DMS153 (cell line): ENCODE results near the gene IFNG-AS1.
A peak's percentile ranks its signal among the peaks of the same experiment; 100 is the strongest.

Source experiments
- DNase-seq: peaks from one replicate; lab custom pipeline; 2025; lab: John Stamatoyannopoulos, UW

IFNG-AS1 gene

DNA sequence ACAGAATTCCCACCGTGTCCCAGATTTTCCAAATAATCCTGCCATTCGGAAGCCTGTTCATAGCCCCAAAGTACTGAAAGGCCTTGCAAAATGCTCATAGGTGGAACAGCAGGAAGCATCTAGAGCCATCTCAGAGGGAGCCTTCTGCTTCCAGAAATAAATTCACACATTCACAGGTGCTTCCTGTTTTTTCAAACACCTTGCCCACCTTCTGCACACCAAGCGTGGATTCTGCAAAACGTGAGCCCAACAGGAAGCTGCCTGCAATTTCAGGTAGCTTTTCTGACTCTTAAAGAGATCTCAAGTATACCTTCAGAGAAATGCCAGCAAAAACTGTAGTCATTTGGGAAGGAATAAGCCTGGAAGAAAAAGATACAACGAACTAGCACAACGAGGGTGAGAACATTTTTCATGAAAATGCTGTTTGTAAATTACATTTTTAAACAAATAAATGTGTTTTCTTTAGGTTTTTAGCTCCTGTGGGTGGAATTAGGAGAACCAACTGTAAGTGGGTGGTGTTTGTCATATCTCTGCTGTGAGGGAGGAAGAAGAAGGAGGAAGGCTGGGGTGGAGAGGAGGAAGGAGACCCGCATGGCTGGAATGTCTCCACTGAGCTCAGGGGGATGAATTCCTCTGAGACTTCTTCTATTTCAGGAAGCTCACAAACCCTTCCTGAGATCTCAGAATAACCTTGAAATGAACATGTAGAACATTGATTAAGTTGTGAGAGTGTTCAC is at the start of gene IFNG-AS1:
Gene IFNG-AS1 (plus strand): TSS at position 264 of the 737 bp plus-strand sequence.
- DNase-seq: no peak

DNA sequence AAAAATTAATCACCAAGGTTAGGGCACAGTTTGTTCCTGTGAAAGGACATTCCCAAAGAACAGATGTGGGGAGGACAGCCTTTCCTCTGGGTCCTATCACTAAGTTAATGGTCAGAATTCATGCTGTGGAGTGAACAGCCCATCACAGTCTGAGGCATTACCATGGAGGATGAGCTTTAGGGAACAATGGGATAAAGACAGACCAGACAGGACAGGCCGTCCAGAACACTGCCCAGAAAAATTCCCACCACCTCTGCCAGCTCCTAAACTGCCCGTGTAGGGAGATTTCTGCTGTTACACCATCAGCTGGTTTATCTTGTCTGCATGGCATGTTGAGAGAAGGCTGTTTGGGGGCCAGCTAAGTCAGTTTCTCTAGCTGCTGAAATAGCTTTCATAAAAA is 49.6 kb upstream of the IFNG-AS1 start:
- DNase-seq: no peak

DNA sequence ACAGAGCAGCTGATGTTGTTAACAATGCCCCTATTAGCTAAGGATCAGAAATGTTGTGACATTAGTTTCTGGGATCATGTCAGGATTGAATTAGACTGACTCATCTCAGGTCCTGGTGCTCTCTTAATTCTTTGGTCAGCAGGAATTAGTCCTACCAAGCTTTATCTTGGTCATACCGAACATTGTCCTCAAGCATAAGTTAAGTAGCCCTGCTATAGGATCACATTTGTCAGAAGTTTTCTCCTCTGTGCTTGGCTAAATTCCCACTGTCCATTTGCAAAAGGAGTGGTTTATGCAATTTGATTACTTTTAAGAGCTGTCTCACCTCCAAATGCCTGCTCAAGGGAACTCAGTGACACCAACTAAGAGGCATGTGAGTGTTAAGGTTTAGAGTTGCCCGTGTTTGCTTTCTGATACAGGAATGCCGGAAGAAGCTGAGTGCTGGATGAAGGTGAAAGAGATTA is 48.4 kb upstream of the IFNG-AS1 start:
- DNase-seq: no peak

DNA sequence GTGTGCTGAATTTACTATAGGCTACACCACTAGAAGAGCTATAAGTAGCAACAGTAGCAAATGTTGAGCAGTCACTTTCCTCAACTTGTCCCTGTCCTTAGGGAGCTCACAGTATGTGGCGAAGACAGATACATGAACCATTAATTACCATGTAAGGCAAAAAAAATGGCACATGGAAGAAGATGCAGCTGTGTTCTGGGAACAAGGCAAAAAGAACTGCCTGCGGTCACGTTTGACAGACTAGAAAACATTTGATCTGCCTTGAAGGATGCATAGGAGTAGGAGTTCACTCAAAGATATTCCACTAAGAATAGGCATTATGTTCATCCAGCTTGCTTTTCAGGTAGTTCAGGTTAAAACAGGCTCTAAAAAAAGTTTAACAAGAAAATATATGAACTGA is 46.5 kb upstream of the IFNG-AS1 start:
- DNase-seq: no peak

DNA sequence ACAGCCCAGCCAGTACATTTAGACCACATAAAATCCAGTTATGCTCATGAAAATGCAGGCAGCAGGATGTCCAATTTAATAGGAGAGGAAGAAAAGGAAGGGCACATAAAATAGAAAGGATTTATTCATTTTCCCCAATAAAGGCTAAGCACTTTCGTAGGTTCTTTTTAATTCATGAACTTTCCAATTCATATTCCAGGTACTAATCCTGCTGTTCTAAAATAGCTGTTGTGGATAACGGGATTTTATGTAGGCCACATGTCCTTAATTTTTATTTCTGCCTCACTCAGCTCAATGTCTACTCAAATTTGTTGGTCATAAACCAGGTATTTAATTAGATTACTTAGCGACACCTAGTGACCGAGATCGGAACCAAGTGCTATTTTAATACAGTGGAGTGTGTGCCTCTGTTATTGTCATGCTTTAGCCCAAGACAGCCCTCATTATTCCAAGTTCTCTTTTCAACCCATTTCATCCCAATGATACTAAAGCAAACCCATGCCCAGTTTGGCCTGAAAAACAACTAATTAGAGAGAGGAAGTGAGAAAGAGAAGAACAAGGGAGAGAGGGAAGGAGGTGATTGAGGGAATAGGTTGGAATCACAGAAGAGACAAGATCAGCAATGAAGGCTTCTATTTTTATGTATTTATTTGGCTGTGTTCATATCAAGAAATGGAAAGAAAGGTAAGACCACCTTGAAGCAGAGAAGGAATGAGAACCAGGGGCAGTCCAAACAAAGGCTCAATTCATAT is 45.9 kb upstream of the IFNG-AS1 start:
- DNase-seq: peak; percentile 42

DNA sequence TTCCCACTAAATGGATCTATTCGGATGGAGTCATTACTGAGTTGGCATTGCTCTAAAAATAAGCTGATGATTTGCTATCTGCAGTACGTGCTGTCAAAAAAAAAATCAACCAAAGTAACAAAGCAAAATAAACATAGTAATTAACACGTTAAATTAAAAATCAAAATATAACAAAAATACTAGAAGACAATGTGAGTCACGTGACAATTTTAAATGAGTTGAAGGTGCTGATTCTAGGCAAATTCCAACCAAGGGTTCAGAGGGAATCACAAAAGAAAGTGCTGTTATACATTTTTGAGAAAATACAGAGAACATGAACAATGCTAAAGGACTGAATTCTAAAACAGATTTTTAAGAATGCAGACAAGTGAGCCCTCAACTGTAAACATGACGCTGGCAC is 45.2 kb upstream of the IFNG-AS1 start:
- no peak for DNase-seq

DNA sequence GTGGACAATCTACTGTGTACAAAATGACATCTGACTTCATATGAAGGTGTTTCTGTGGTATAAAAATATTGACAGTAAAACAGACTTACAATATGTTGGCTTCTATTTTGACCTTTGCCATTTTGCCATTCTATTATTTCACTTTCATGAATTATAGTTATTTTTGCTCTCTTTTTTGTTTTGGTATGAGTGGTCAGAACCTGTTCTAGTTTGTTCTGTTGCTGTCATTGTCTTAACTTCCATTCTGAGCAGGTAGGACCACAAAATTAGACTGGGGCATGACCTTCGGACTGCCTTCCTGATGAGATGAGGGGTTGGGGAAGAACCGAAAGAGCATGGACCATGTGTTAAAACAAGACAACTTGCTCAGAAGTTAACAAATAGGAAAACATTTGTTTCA is 36.5 kb upstream of the IFNG-AS1 start:
- DNase-seq: no peak

DNA sequence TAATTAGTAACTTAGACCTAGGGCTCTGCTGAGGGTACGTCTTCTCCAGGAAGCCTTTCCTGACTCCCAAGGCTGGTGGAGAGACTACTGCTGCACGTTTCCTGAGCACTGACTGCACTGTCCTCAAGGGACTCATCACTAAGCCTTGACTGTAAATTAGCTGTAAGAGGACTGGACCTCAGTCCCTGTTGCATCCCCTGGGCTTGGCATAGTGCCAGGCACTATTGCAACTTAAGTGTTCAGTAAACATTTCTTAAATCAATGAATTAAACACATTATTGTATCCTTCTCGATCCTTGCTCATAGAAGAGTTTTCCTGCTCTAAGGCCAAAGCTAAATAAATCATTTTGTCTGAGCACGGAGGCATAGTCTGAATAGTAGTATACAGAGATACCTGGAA is 31.9 kb upstream of the IFNG-AS1 start:
- peak; percentile 86 for DNase-seq

DNA sequence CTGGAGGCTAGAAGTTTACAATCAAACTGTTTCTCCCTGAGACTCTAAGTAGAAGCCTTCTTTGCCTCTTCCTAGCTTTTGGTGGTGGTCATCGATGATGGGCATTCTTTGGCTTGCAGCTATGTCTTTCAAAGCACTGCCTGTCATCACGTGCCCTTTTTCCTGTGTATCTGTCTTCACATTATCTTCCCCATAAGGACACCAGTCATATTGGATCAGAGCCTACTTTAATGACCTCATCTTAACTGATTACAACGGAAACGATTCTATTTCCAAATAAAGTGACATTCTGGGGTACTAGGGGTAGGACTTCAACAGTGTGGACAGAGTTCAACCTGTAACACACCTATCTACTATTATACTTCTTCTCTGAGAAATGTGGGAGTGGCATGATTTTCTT is 31.1 kb upstream of the IFNG-AS1 start:
- DNase-seq: no peak

DNA sequence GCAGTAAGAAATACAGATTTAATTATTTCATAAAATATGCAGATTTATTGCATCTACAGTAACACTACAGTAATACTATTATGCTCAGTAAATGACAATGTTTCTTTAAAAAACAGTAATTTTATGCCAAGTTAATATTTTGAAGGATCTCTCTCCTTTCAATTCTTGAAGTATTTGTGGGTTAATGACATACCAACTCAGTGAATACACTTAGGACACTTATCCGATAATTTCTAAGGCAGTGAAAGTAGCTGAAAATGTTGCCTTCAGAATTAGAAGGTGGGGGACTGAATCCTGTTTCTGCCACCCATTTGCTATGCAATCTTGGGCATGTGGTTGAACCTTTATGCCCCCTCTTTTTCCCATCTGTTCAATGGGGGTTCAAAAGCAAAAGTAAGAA is 24.8 kb upstream of the IFNG-AS1 start:
- no peak for DNase-seq

DNA sequence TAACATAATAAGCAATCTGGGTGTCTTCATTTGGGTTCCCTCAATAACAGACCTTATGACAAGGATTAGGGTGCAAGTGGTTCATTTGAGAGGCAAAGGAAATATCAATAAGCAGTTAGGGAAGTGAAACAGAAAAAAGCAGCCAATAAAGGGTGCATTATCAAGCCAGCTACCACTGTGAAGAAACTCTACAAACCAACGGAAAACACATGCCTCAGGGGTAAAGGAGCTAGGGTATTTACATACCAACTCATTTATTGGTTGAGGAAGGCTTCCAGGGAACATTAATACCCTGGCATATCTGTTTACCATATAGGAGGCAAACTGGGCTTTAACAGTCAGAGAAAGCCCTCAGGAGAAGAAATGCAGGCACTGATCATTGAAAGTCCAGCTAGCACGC is 22.7 kb upstream of the IFNG-AS1 start:
- DNase-seq: no peak

DNA sequence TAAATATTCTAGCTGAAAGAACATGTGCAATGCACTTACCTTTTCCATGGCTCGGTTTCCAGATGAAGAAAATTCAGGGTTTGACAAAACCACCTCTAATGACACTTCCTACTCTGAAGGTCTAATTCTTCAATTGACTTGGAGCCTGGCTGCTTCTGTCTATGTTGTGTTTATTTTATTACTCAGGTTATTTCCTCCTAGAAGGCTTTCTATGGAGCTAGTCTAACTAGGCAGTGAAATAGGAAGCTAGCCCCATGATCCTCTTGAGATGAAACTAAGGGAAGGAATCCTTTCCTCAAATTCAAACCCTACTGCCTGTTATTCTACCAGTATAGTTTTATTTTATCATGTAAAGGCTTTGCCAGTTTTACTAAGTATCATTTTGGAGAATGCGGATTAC is 20.9 kb upstream of the IFNG-AS1 start:
- peak; percentile 37 for DNase-seq

DNA sequence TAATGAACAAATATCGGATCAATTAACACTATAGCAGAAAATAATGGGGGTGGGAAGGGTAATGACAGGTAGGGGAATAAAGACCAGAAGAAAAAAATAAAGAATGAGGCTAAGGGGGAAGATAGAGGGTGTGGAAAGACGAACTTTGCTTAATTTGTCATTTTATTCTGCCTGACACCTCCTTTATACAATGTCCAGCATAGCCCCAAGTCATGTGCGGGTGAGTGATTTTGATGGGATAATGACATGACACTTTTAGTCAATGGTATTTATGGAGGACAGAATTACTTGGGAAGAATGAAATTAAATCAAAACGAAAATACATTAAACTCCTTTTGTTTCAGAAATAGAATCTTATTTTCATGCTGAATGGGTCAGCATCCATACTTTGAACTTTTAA is 20.5 kb upstream of the IFNG-AS1 start:
- DNase-seq: no peak

DNA sequence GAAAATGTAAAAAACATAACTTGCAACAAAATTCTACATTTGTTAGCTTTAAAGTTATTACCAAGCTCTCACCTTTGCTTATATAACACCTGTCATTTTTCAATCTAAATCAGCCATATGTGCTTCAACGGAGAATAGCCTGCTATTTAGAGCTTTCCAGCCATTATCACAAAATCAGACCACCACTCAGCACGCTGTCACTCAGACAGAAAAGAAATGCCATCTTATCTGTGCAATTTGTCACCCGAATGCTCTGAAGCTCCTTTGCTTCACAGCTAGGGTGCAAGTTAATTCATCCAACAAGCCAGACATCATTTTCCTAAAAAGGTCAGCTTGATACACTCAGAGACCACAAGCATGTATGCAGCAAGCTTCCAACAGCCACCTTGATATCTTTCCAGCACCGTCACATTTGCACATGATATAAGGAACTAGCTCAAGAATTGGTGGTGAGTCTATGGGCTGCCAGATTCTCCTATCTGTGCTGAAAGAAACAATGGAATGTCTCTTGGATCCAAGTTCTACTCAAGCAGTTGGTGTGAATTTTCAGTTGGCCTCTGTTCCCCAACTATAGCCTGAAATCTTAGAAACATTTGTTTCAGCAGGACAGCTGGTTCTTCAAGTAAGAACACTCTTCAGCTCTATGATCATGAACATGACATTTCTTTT is 20.0 kb upstream of the IFNG-AS1 start:
- no peak for DNase-seq

DNA sequence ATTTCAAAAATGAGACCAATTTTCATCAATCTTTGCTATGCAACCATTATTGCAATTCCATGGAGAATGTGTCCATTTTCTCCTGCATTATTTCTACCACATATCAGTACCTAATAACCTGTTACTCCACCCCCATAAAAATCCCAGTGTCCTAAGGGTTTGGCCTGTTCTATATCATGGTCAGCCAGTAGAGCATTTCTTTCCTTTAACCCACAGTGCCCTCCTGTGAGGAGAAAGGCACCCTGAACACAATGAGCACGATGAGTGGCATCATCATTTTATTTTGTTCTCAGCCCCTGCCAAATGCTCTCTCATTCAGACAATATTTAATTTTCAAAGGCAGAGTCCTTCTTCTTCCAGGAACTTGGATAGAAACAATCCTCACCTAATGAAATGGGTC is 11.6 kb upstream of the IFNG-AS1 start:
- DNase-seq: no peak

DNA sequence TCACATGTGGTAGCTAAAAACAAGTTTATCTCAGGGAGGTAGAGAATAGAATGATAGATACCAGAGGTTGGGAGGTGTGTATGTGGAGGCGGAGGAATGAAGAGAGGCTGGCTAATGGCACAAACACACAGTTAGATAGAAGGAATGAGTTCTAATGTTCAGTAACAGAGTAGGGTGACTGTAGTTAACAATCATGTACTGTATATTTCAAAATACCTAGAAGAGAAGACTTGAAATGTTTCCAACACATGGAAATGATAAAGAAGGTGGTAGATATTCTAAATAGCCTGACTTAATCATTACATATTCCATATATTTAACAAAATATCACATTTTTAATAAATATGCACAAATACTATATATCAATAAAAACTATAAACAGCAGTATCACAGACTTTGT is 8.9 kb upstream of the IFNG-AS1 start:
- DNase-seq: no peak

DNA sequence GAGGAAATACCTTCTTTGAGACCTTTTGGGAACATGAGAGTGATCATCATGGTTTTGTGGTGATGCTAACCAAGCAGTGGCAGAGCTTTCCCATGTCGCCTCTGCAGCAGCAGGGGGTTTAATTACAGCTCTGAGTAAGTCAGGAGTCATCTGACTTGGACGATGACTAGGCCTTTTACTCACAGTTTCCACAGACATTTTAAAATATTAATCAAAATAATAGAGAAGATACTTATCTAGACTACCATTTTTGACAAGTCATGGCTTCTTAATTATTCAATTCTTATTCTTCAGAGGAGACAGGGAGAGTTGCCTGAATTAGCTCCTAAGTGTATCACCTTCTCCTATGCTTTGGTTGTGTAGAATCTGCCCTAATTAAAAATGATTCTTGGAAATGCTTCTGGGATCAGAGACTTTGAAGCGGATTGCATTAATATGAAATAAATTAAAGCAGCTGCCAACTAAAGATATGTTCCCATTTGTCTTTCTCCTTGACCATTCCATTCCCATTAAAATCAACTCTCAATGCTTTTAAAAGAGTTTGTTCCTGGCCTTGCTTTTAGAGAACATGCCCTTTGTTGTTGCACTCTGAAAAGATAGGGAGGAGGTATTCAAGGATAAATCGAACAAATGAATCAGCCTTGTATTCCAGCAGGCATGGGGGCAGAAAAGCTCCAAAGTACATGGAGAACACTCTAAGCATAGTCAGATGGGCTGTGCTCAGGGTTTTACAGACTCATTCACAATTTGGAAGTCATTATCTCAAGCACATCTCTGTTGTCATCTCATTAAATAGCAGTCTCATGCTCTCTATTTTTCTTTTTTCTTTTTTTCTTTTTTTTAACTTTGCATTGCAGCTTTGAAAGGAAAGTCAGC is 7.7 kb upstream of the IFNG-AS1 start:
- no peak for DNase-seq

DNA sequence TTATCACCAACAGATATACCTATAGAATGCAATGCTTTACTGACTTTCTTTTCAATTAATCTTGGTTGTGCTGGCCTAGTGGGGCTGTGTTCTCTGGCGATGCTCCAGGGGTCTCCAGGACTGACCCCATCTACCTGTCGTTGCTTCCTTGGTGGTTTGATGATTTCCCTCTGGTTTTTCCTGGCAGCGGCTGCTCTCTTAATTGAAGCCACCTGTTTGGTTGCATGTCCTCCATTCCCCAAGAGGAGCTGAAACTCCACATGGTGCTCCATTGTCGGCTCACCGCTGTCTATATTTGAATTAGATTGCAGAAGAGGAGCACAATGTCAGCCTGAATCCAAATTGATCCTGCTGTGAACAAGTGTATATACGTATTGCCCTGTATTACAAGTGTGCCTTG is 7.1 kb upstream of the IFNG-AS1 start:
- DNase-seq: no peak

DNA sequence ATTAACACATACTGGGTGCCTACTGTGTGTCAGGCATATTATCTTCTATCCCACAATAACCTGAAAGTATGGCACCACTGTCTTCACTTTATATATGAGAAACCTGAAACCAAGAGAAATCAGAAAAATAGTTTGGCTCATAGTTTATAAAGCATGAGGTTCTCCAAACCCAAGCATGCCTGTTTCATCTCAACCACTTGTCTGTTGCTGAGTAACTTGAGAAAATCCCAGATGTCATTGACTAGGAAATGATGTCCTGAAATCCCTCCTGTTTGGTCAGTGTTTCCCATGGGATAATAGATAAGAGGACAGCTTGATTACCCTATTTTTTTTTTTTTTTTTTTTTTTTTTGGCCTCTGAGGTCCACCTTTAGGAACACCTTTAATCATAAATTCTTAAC is 2.6 kb upstream of the IFNG-AS1 start:
- no peak for DNase-seq

DNA sequence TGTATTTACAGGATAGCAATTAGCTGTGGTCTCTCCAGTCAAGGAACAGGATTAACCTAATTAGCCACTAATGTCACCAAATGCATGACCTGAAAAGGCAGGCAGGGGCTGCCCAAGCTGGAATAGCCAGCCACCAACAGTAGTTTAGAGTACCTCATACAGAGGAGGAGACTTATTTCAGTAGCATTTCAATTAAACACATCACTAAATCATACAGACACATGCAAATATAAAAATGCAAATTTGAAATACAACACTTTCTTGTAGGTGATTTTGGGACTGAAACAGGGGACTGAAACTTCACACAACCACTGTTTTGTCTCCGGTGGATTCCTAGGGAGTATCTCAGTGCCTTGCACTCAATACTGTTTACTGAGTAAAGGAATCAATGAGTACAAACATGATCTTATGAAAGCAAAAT is 636 bp upstream of the IFNG-AS1 start:
- DNase-seq: no peak

DNA sequence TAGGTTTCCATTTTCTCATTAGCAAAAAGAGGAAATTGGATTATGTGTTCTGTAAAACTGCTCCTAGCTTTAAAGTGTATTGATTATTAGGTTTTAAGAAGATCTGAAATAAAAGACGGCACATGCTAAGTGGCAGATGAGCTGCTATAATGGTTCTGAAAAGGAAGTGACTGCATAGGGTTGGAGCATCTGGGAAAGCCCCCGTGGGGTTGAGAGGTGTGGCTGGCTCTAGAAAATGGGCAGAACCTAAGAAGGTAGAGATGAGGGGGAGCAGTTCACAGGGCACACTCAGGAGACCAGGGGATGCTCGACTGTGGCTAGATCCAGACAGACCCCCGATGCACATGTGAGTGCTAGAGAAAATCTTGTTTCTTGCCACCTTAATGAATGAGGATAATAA is 1.9 kb downstream of the IFNG-AS1 start:
- DNase-seq: no peak

DNA sequence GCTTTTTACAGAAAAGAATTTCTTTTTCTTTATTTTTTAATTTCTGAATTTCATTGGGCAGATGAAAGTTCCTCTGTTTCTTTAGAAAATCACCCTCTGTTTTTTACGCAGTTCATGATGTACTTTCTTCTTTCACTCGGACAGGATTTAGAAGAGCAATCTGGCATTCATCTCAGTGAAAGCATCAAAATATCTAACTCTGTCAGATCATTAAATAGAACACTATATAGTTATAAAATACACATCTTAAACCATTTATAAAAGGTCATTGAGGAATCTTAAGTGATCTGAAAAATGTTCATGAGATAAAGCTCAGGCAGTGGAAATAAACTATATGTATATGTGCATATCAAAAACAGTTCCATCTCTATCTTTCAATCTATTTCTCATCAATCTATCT is 3.9 kb downstream of the IFNG-AS1 start:
- no peak for DNase-seq
